WTC11 (cell line): ENCODE results near the gene KANSL3. TPM values are rescaled to one million over a fixed set of nuclear protein-coding genes. Genes with fewer than 3 reads are reported as not detected.

Experiments
- ATAC-seq: fragments of 200-7000 bp; cut with Tn5 transposase; 2 replicates; pipeline ENCODE4 v1.10.0; 2021; ENCODE audit warnings: mild to moderate bottlenecking, moderate library complexity
- CTCF ChIA-PET: fragments of 300-600 bp; sonication (Branson Sonifier 250); formaldehyde crosslinking; loops from one replicate; lab custom pipeline; 2021; ENCODE audit warnings: antibody characterized with exemption; lab: Charles Lee
- POLR2A ChIA-PET: fragments of 350-600 bp; sonication (Branson Sonifier 250); formaldehyde crosslinking; loops from one replicate; lab custom pipeline; 2021; ENCODE audit warnings: antibody characterized with exemption; lab: Charles Lee
- DNase-seq: peaks from one replicate; pipeline ENCODE4 v3.0.0; 2021; ENCODE audit warnings: low spot score
- H3K27ac Mint-ChIP-seq: 2 replicates; pipeline ENCODE4 v1.8.0; 2021; ENCODE audit warnings: mixed read lengths
- H3K27me3 Mint-ChIP-seq: 2 replicates; pipeline ENCODE4 v1.8.0; 2021; ENCODE audit warnings: low read depth, mild to moderate bottlenecking, moderate library complexity, mixed read lengths
- H3K36me3 Mint-ChIP-seq: 2 replicates; pipeline ENCODE4 v1.8.0; 2021; ENCODE audit warnings: mixed read lengths
- H3K4me1 Mint-ChIP-seq: 2 replicates; pipeline ENCODE4 v1.8.0; 2022; ENCODE audit warnings: mixed read lengths
- H3K4me3 Mint-ChIP-seq: 2 replicates; pipeline ENCODE4 v1.8.0; 2021; ENCODE audit warnings: mild to moderate bottlenecking, moderate library complexity, mixed read lengths
- H3K9me3 Mint-ChIP-seq: 2 replicates; pipeline ENCODE4 v1.8.0; 2021; ENCODE audit warnings: mixed read lengths
- CREM ChIP-seq: sonication (generic); formaldehyde crosslinking; IDR thresholded peaks from 2 replicates; pipeline ENCODE4 v1.8.1; 2022; ENCODE audit warnings: mild to moderate bottlenecking, missing genetic modification reagents, moderate library complexity
- ELF4 ChIP-seq: sonication (generic); formaldehyde crosslinking; IDR thresholded peaks from 2 replicates; pipeline ENCODE4 v1.8.1; 2022; ENCODE audit warnings: low read depth, mild to moderate bottlenecking, moderate library complexity, missing genetic modification reagents
- EMX1 ChIP-seq: fragments of 250-450 bp; sonication (Bioruptor Pico); IDR thresholded peaks from 2 replicates; pipeline ENCODE4 v1.8.0; 2021; ENCODE audit warnings: mild to moderate bottlenecking
- FOXP4 ChIP-seq: sonication (generic); formaldehyde crosslinking; IDR thresholded peaks from 2 replicates; pipeline ENCODE4 v1.8.0; 2022; ENCODE audit warnings: mild to moderate bottlenecking, missing genetic modification reagents
- GABPB1 ChIP-seq: sonication (generic); formaldehyde crosslinking; IDR thresholded peaks from 2 replicates; pipeline ENCODE4 v1.8.1; 2023; ENCODE audit warnings: mild to moderate bottlenecking, missing genetic modification reagents
- RELA ChIP-seq: sonication (generic); formaldehyde crosslinking; IDR thresholded peaks from 2 replicates; pipeline ENCODE4 v1.8.1; 2022; ENCODE audit warnings: missing genetic modification reagents, mild to moderate bottlenecking, borderline replicate concordance
- SMAD3 ChIP-seq: sonication (generic); formaldehyde crosslinking; IDR thresholded peaks from 2 replicates; pipeline ENCODE4 v1.8.0; 2022; ENCODE audit warnings: missing genetic modification reagents, mild to moderate bottlenecking, borderline replicate concordance
- ZNF219 ChIP-seq: sonication (generic); formaldehyde crosslinking; IDR thresholded peaks from 2 replicates; pipeline ENCODE4 v1.8.0; 2023; ENCODE audit warnings: missing genetic modification reagents, mild to moderate bottlenecking, borderline replicate concordance
- ZNF416 ChIP-seq: fragments of 250-450 bp; sonication (Bioruptor Pico); IDR thresholded peaks from 2 replicates; pipeline ENCODE4 v1.9.0; 2021; ENCODE audit warnings: mild to moderate bottlenecking, inconsistent platforms
- ZNF425 ChIP-seq: fragments of 250-450 bp; sonication (Bioruptor Pico); conservative IDR thresholded peaks from 2 replicates; pipeline ENCODE4 v1.9.0; 2021; ENCODE audit warnings: mild to moderate bottlenecking
- total RNA-seq: library from RNA; stranded (reverse); gene quantifications from 3 replicates; pipeline ENCODE4 v1.2.3, GENCODE V29; 2021
- TF ChIP-seq, protein P1 (sequence below): sonication (generic); formaldehyde crosslinking; IDR thresholded peaks from 2 replicates; pipeline ENCODE4 v1.8.0; 2023; ENCODE audit warnings: mild to moderate bottlenecking, missing genetic modification reagents
- TF ChIP-seq, protein P2 (sequence below): sonication (generic); formaldehyde crosslinking; IDR thresholded peaks from 2 replicates; pipeline ENCODE4 v1.8.1; 2023; ENCODE audit warnings: mild to moderate bottlenecking, moderate library complexity, missing genetic modification reagents
- TF ChIP-seq, protein P3 (sequence below): sonication (generic); formaldehyde crosslinking; IDR thresholded peaks from 2 replicates; pipeline ENCODE4 v1.8.1; 2022; ENCODE audit warnings: low read depth, mild to moderate bottlenecking, moderate library complexity, missing genetic modification reagents, borderline replicate concordance
- TF ChIP-seq, protein P4 (sequence below): sonication (generic); formaldehyde crosslinking; IDR thresholded peaks from 2 replicates; pipeline ENCODE4 v1.8.1; 2022; ENCODE audit warnings: missing genetic modification reagents, borderline replicate concordance

KANSL3 gene
- total RNA-seq, 1 experiment from 2014 or later: 32.5 TPM

GRCh38 chr2:96584017-96584416 is 54.1 kb downstream of the KANSL3 start:
- no peaks in the 10 kb centered on the region for H3K36me3 Mint-ChIP-seq
- H3K27me3 Mint-ChIP-seq: no peaks in the 10 kb centered on the region
- no peak overlapping the region for H3K27ac Mint-ChIP-seq
- TF ChIP-seq EMX1 (CRISPR knock-in tag): no peak
- no peak for TF ChIP-seq ELF4 (CRISPR knock-in tag)
- no peak for TF ChIP-seq SMAD3 (CRISPR knock-in tag)
- TF ChIP-seq RELA (CRISPR knock-in tag): no peak
- no peak for TF ChIP-seq CREM (CRISPR knock-in tag)
- no peak for TF ChIP-seq FOXP4 (CRISPR knock-in tag)
- TF ChIP-seq, protein P1, sequence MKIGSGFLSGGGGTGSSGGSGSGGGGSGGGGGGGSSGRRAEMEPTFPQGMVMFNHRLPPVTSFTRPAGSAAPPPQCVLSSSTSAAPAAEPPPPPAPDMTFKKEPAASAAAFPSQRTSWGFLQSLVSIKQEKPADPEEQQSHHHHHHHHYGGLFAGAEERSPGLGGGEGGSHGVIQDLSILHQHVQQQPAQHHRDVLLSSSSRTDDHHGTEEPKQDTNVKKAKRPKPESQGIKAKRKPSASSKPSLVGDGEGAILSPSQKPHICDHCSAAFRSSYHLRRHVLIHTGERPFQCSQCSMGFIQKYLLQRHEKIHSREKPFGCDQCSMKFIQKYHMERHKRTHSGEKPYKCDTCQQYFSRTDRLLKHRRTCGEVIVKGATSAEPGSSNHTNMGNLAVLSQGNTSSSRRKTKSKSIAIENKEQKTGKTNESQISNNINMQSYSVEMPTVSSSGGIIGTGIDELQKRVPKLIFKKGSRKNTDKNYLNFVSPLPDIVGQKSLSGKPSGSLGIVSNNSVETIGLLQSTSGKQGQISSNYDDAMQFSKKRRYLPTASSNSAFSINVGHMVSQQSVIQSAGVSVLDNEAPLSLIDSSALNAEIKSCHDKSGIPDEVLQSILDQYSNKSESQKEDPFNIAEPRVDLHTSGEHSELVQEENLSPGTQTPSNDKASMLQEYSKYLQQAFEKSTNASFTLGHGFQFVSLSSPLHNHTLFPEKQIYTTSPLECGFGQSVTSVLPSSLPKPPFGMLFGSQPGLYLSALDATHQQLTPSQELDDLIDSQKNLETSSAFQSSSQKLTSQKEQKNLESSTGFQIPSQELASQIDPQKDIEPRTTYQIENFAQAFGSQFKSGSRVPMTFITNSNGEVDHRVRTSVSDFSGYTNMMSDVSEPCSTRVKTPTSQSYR (CRISPR knock-in tag): no peak
- TF ChIP-seq, protein P2, sequence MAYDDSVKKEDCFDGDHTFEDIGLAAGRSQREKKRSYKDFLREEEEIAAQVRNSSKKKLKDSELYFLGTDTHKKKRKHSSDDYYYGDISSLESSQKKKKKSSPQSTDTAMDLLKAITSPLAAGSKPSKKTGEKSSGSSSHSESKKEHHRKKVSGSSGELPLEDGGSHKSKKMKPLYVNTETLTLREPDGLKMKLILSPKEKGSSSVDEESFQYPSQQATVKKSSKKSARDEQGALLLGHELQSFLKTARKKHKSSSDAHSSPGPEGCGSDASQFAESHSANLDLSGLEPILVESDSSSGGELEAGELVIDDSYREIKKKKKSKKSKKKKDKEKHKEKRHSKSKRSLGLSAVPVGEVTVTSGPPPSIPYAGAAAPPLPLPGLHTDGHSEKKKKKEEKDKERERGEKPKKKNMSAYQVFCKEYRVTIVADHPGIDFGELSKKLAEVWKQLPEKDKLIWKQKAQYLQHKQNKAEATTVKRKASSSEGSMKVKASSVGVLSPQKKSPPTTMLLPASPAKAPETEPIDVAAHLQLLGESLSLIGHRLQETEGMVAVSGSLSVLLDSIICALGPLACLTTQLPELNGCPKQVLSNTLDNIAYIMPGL: no peak
- TF ChIP-seq ZNF219: no peak
- TF ChIP-seq GABPB1 (CRISPR knock-in tag): no peak
- TF ChIP-seq, protein P3, sequence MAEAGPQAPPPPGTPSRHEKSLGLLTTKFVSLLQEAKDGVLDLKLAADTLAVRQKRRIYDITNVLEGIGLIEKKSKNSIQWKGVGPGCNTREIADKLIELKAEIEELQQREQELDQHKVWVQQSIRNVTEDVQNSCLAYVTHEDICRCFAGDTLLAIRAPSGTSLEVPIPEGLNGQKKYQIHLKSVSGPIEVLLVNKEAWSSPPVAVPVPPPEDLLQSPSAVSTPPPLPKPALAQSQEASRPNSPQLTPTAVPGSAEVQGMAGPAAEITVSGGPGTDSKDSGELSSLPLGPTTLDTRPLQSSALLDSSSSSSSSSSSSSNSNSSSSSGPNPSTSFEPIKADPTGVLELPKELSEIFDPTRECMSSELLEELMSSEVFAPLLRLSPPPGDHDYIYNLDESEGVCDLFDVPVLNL: no peak
- no peak for TF ChIP-seq ZNF416 (CRISPR knock-in tag)
- TF ChIP-seq, protein P4, sequence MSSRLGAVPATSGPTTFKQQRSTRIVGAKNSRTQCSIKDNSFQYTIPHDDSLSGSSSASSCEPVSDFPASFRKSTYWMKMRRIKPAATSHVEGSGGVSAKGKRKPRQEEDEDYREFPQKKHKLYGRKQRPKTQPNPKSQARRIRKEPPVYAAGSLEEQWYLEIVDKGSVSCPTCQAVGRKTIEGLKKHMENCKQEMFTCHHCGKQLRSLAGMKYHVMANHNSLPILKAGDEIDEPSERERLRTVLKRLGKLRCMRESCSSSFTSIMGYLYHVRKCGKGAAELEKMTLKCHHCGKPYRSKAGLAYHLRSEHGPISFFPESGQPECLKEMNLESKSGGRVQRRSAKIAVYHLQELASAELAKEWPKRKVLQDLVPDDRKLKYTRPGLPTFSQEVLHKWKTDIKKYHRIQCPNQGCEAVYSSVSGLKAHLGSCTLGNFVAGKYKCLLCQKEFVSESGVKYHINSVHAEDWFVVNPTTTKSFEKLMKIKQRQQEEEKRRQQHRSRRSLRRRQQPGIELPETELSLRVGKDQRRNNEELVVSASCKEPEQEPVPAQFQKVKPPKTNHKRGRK (CRISPR knock-in tag): no peak
- TF ChIP-seq ZNF425 (CRISPR knock-in tag): no peak
- no peaks in the 10 kb centered on the region for H3K9me3 Mint-ChIP-seq
- peaks cover 10% of the 10 kb centered on the region for H3K4me1 Mint-ChIP-seq
- ATAC-seq (no peak), DNase-seq (no peak)
- no peak overlapping the region for H3K4me3 Mint-ChIP-seq
- ChIA-PET POLR2A (no interaction called here), CTCF (no interaction called here)
